K562 treated with DMSO at 1 percent for 24 hours (cell line): Measurements from ENCODE around the gene YBX3. TPM values are rescaled to one million over a fixed set of nuclear protein-coding genes. Genes with fewer than 3 reads are reported as not detected.

Source experiments
- total RNA-seq: library from RNA; unstranded; fragments of 300-600 nt; gene quantifications from 2 replicates; pipeline ENCODE4 v1.2.3, GENCODE V29; 2022; ENCODE audit warnings: low read depth; ENCODE audit not compliant: insufficient read depth

Gene YBX3
- 141 and 153 TPM in 2 replicates for total RNA-seq

DNA sequence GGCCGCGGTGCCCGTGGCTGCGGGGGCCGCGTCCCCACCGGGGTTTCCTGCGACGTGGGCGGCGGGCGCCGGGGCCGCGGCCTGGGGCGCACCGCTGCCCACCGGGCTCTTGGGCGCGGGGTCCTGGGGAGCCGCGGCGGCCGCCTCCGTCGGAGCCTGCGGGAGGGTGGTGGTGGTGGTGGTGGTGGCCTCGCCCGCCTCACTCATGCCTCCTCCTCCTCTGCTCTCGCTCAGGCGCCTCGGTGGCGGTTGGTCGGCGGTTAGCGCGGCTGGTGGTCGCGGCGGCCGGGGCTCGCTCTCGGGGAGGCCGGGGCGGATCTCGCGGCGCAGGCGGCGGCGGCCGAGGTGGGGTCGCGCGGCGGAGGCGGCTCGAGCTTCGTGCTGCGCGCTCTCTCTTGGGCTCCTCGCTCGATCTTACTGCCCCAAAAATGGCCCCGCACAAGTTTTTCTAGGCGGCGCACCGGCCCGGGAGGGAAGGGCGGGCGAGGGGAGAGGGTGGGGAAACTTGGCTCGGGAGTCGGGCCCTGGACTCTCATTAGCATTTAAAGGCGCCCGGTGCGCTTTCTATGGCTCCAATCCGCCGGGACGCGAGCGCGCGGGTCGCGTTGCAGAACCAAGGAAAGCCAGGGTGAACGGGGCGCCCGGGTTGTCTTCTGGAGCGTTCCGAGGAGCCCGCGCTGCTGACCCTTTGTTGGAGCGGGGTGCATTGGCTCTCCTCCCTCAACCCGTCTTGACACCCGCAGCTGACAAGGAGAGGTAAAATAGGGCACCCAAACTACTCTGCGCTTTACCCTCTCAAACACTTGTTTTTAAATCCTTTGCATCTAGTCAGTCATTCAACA is at the start of gene YBX3:
TSS of gene YBX3 (minus strand) at position 419 of the 842 bp plus-strand sequence. CDS start at position 207, 212 bp downstream.

DNA sequence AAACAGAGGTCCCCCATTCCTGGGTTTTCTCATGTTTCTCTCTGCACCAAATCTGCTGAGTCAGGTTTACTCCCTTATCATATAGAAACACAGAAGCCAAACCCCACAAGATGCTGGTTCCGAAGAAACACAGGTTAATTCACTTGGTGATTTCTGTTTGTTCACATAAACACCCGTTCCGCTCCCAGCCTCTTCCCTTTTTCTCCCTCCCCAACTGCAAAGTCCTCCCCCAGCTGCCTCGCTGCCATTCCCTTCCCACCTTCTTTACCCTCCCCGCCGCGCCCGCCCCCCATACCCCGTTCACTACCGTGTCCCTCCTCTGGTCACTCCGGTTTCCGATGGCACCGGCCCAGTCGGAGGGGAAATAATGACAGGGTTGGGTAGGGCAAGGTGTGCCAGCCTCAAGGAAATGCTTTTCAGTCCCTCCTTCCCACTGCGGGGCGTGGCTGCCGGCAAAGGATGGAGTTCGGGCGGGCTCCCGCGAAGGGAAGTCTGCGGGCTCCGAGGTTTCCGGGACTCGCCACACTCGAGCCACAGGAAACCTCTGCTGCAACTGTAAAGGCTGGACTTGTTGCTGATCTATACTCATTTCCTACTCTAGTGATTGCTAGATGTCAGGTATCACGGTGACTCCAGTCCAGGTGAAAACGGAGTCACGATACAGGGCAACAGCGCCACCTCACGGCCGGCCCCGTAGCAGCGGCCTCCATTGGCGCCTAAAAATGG is 49.3 kb downstream of the YBX3 start, which contains the start of gene STYK1:
TSS of gene STYK1 (minus strand) at position 394 of the 726 bp plus-strand sequence. CDS start 39,434 bp downstream, outside the sequence.

Other genes starting within 250 kb of the YBX3 start
- 0.41 and 0.57 TPM in 2 replicates for gene EIF2S3B, start 217.4 kb downstream of the YBX3 start, total RNA-seq
- 4.9 and 7.7 TPM in 2 replicates for gene MAGOHB, start 109.7 kb downstream of the YBX3 start, total RNA-seq
- 0.47 and 1.1 TPM in 2 replicates for gene STYK1, start 49.3 kb downstream of the YBX3 start, total RNA-seq
- gene TAS2R7, start 79.3 kb upstream of the YBX3 start, total RNA-seq: not detected in 2 replicates
- gene TAS2R8, start 84.0 kb upstream of the YBX3 start, total RNA-seq: not detected in 2 replicates
- not detected in 2 replicates for gene TAS2R9, start 86.8 kb upstream of the YBX3 start, total RNA-seq
- gene TAS2R10, start 103.0 kb upstream of the YBX3 start, total RNA-seq: not detected in 2 replicates
- 2.1 TPM in 1 of 2 replicates, not detected in the other for gene PRR4, start 126.2 kb upstream of the YBX3 start, total RNA-seq
- not detected in 2 replicates for gene PRH1, start 160.9 kb upstream of the YBX3 start, total RNA-seq
- gene TAS2R13, start 186.2 kb upstream of the YBX3 start, total RNA-seq: not detected in 2 replicates
- not detected in 2 replicates for gene PRH2, start 205.9 kb upstream of the YBX3 start, total RNA-seq
- 0.17 TPM in 1 of 2 replicates, not detected in the other for gene TAS2R14, start 215.9 kb upstream of the YBX3 start, total RNA-seq